CD14-positive monocyte (primary cell): ENCODE data around the gene WFIKKN2. TPM values are rescaled to one million over a fixed set of nuclear protein-coding genes. Genes with fewer than 3 reads are reported as not detected.

Experiments
- DNase-seq, 3 donors: peaks; one replicate each; pipeline ENCODE4 v3.0.0-alpha.2; 2011 to 2022
- H2AFZ ChIP-seq: 2 replicates; pipeline ENCODE4 v1.6.0; 2012; ENCODE audit warnings: mild to moderate bottlenecking, low read depth, low read length, inconsistent platforms; ENCODE audit not compliant: insufficient read depth, poor library complexity, severe bottlenecking
- H3K27ac ChIP-seq, 2 donors: 1 replicate in 1 of 2; 2 replicates in 1 of 2; pipeline ENCODE4 v1.5.1; 2012 to 2013; ENCODE audit warnings: low read length in 2 of 2, control low read depth in 1 of 2, inconsistent platforms in 1 of 2, low read depth in 1 of 2, mild to moderate bottlenecking in 1 of 2
- H3K27me3 ChIP-seq, 2 donors: one replicate each; pipeline versions ENCODE4 v1.6.0 to v1.6.1; 2011 to 2013; ENCODE audit warnings: low read length in 2 of 2; ENCODE audit not compliant: control insufficient read depth in 2 of 2, insufficient read depth in 2 of 2
- H3K36me3 ChIP-seq, 2 donors: replicated peaks in 1 of 2; 1 replicate in 1 of 2; 2 replicates in 1 of 2; pipeline versions ENCODE4 v1.5.1 to v1.6.1; 2012 to 2013; ENCODE audit warnings: low read length in 2 of 2, control low read depth in 1 of 2, inconsistent platforms in 1 of 2, mild to moderate bottlenecking in 1 of 2; ENCODE audit not compliant: insufficient read depth in 2 of 2, control insufficient read depth in 1 of 2
- H3K4me1 ChIP-seq, 2 donors: 1 replicate in 1 of 2; 2 replicates in 1 of 2; pipeline versions ENCODE4 v1.5.1 to v1.6.1; 2012 to 2013; ENCODE audit warnings: low read length in 2 of 2, control low read depth in 1 of 2, inconsistent platforms in 1 of 2, mild to moderate bottlenecking in 1 of 2, moderate library complexity in 1 of 2; ENCODE audit not compliant: insufficient read depth in 2 of 2, control insufficient read depth in 1 of 2
- H3K4me2 ChIP-seq: replicated peaks from 2 replicates; pipeline ENCODE3; 2012; ENCODE audit warnings: low read length, moderate library complexity, mild to moderate bottlenecking; ENCODE audit not compliant: poor library complexity, severe bottlenecking; ENCODE audit errors: extremely low read depth
- H3K4me3 ChIP-seq, 3 experiments: fragments of 200-600 bp in 1 of 3; sonication (generic) in 1 of 3; replicated peaks in 1 of 3; 1 replicate in 2 of 3; 2 replicates in 1 of 3; pipeline ENCODE4 v1.5.1; 2011 to 2013; ENCODE audit warnings: low read length in 3 of 3, mild to moderate bottlenecking in 3 of 3, control low read depth in 2 of 3, low read depth in 2 of 3, inconsistent platforms in 1 of 3, moderate library complexity in 1 of 3
- H3K79me2 ChIP-seq: 2 replicates; pipeline ENCODE4 v1.6.0; 2012; ENCODE audit warnings: mild to moderate bottlenecking, control low read depth, inconsistent platforms, low read length, moderate library complexity; ENCODE audit not compliant: insufficient read depth
- H3K9ac ChIP-seq: 2 replicates; pipeline ENCODE4 v1.6.0; 2017; ENCODE audit warnings: low read length, mild to moderate bottlenecking; ENCODE audit not compliant: insufficient read depth, poor library complexity, severe bottlenecking
- H3K9me3 ChIP-seq, 2 donors: replicated peaks in 1 of 2; 1 replicate in 1 of 2; 2 replicates in 1 of 2; pipeline versions ENCODE4 v1.5.1 to v1.6.1; 2012 to 2013; ENCODE audit warnings: low read length in 2 of 2, control low read depth in 1 of 2; ENCODE audit not compliant: control insufficient read depth in 1 of 2, insufficient read depth in 1 of 2
- H4K20me1 ChIP-seq: 2 replicates; pipeline ENCODE4 v1.6.0; 2012; ENCODE audit warnings: mild to moderate bottlenecking, low read length, control low read depth, moderate library complexity; ENCODE audit not compliant: insufficient read depth
- H3K27ac Mint-ChIP-seq, 7 donors: one replicate each; pipeline ENCODE4 v1.8.0; 2020; ENCODE audit warnings: mild to moderate bottlenecking in 7 of 7, mixed read lengths in 7 of 7, moderate library complexity in 6 of 7, inconsistent platforms in 2 of 7
- H3K27me3 Mint-ChIP-seq, 3 donors: one replicate each; pipeline ENCODE4 v1.8.0; 2021 to 2022; ENCODE audit warnings: low read depth in 3 of 3, mild to moderate bottlenecking in 3 of 3, mixed read lengths in 3 of 3, moderate library complexity in 3 of 3, inconsistent platforms in 1 of 3
- H3K36me3 Mint-ChIP-seq, 2 donors: one replicate each; pipeline ENCODE4 v1.8.0; 2020; ENCODE audit warnings: mixed read lengths in 2 of 2, inconsistent platforms in 1 of 2, mild to moderate bottlenecking in 1 of 2
- H3K4me1 Mint-ChIP-seq: one replicate; pipeline ENCODE4 v1.8.0; 2020; ENCODE audit warnings: mild to moderate bottlenecking, mixed read lengths
- H3K4me3 Mint-ChIP-seq, 2 donors: one replicate each; pipeline ENCODE4 v1.8.0; 2020; ENCODE audit warnings: mild to moderate bottlenecking in 2 of 2, mixed read lengths in 2 of 2, moderate library complexity in 1 of 2
- H3K9me3 Mint-ChIP-seq, 7 donors: one replicate each; pipeline ENCODE4 v1.8.0; 2020 to 2022; ENCODE audit warnings: mixed read lengths in 7 of 7, mild to moderate bottlenecking in 6 of 7, moderate library complexity in 6 of 7, inconsistent platforms in 2 of 7
- CTCF ChIP-seq: fragments of 200-600 bp; IDR thresholded peaks from one replicate; pipeline ENCODE4 v1.8.0; 2022; ENCODE audit warnings: antibody characterized with exemption, mild to moderate bottlenecking
- WGBS: methylation state at CpG from one replicate; pipeline ENCODE4 v1.1.5; 2013; ENCODE audit warnings: missing lambda C conversion rate; ENCODE audit not compliant: insufficient coverage; 5-methylcytosine and 5-hydroxymethylcytosine counted together
- intact Hi-C, 2 donors: fragments of 100-400 bp; cut with micrococcal nuclease; formaldehyde crosslinking; loops; one replicate each; pipeline versions ENCODE4 v1.15.0 to v1.15.1; 2023
- polyA plus RNA-seq, 3 donors: library from polyadenylated mRNA; depleted of rRNA in 1 of 3; unstranded in 2 of 3; stranded (reverse) in 1 of 3; fragments of 300-500 nt in 2 of 3; fragments of >200 nt in 1 of 3; fragmentation: Illumina TruSeq in 2 of 3; gene quantifications; 1 replicate in 2 of 3; 2 replicates in 1 of 3; pipeline ENCODE4 v1.2.3, GENCODE V29; 2012 to 2021

WFIKKN2 gene
- polyA plus RNA-seq, 3 donors = 0.03 TPM; not detected in 2

- Histone ChIP-seq H3K79me2 (no peaks in the 10 kb centered on the region), H2AFZ (no peak overlapping the region), H3K27ac (no peak overlapping the region), H3K36me3 (no peaks in the 10 kb centered on the region), H3K4me3 (no peak overlapping the region), H3K4me2 (no peak overlapping the region), H3K9ac (no peak overlapping the region), H3K4me1 (peaks cover 28 to 31% of the 10 kb centered on the region in 2 donors), H4K20me1 (no peaks in the 10 kb centered on the region), H3K9me3 (peaks cover 6 to 8% of the 10 kb centered on the region in 2 donors), H3K27me3 (no peaks in the 10 kb centered on the region)
- intact Hi-C loops = loop anchor here (2.0 kb wide), 1 partner anchor 103 kb away; no protein-coding TSS in a partner anchor
- H3K4me1 Mint-ChIP-seq = peaks cover 36% of the 10 kb centered on the region
- no peak for DNase-seq
- H3K27ac Mint-ChIP-seq = peak overlapping the region in 1 of 7 donors; percentile 17
- peaks cover 2 to 10% (median 7%) of the 10 kb centered on the region in 7 donors for H3K9me3 Mint-ChIP-seq
- peaks cover 2% of the 10 kb centered on the region in 2 donors for H3K36me3 Mint-ChIP-seq
- 98% methylated on average over 5 of the region's 6 CpGs for WGBS
- TF ChIP-seq CTCF = no peak
- no peak overlapping the region for H3K4me3 Mint-ChIP-seq
- peaks cover 0 to 1% (median 0%) of the 10 kb centered on the region in 3 donors for H3K27me3 Mint-ChIP-seq
Observed at GRCh38 chr17:50853781-50854180, 18.4 kb downstream of the WFIKKN2 start.

GRCh38 chr17:50855708-50856330, 20.4 kb downstream of the WFIKKN2 start:
- Histone ChIP-seq H3K79me2 (no peaks in the 10 kb centered on the region), H3K27me3 (no peaks in the 10 kb centered on the region), H3K27ac (no peak overlapping the region), H3K9ac (no peak overlapping the region), H2AFZ (no peak overlapping the region), H4K20me1 (no peaks in the 10 kb centered on the region), H3K4me3 (no peak overlapping the region), H3K36me3 (no peaks in the 10 kb centered on the region), H3K4me1 (peaks cover 28 to 31% of the 10 kb centered on the region in 2 donors), H3K4me2 (no peak overlapping the region), H3K9me3 (no peaks in the 10 kb centered on the region)
- H3K27me3 Mint-ChIP-seq = peaks cover 0 to 1% (median 0%) of the 10 kb centered on the region in 3 donors
- TF ChIP-seq CTCF = no peak
- no peaks in the 10 kb centered on the region for H3K9me3 Mint-ChIP-seq
- DNase-seq = no peak
- H3K27ac Mint-ChIP-seq = peak overlapping the region in 1 of 7 donors; percentile 25
- H3K36me3 Mint-ChIP-seq = no peaks in the 10 kb centered on the region
- no peak overlapping the region for H3K4me3 Mint-ChIP-seq
- WGBS = 93% methylated on average over 3 of the region's 6 CpGs
- peaks cover 34% of the 10 kb centered on the region for H3K4me1 Mint-ChIP-seq
- intact Hi-C loops = no loop called here
